Heart left ventricle (tissue), 16 donors: ENCODE data around the gene JAGN1. TPM values are rescaled to one million over a fixed set of nuclear protein-coding genes. Genes with fewer than 3 reads are reported as not detected.

Experiments used
- ATAC-seq, 4 donors: fragments of 200-7000 bp; cut with Tn5 transposase; one replicate each; pipeline ENCODE4 v1.9.1; 2020 to 2022; ENCODE audit warnings: moderate library complexity in 4 of 4, mild to moderate bottlenecking in 3 of 4, moderate number of reproducible peaks in 1 of 4
- DNase-seq, 5 donors: peaks; one replicate each; pipeline ENCODE4 v3.0.0-alpha.2; 2020
- H3K27ac ChIP-seq, 12 donors: fragments of 200-600 bp; sonication (generic) in 4 of 12; one replicate each; pipeline versions ENCODE4 v1.5.0 to v1.8.0; 2016 to 2022; ENCODE audit warnings: mild to moderate bottlenecking in 2 of 12
- H3K27me3 ChIP-seq, 9 donors: fragments of 200-600 bp; sonication (generic) in 2 of 9; one replicate each; pipeline versions ENCODE4 v1.5.1 to v1.8.0; 2016 to 2022; ENCODE audit warnings: mild to moderate bottlenecking in 3 of 9
- H3K36me3 ChIP-seq, 9 donors: fragments of 200-600 bp; sonication (generic) in 2 of 9; one replicate each; pipeline versions ENCODE4 v1.5.0 to v1.8.0; 2018 to 2022; ENCODE audit warnings: mild to moderate bottlenecking in 2 of 9
- H3K4me1 ChIP-seq, 12 donors: fragments of 200-600 bp; sonication (generic) in 4 of 12; one replicate each; pipeline versions ENCODE4 v1.5.0 to v1.8.0; 2016 to 2022; ENCODE audit warnings: mild to moderate bottlenecking in 3 of 12
- H3K4me3 ChIP-seq, 12 donors: fragments of 200-600 bp; sonication (generic) in 4 of 12; one replicate each; pipeline versions ENCODE4 v1.5.0 to v1.8.0; 2017 to 2022; ENCODE audit warnings: mild to moderate bottlenecking in 9 of 12, moderate library complexity in 4 of 12
- H3K9me3 ChIP-seq, 12 donors: fragments of 200-600 bp; sonication (generic) in 4 of 12; one replicate each; pipeline versions ENCODE4 v1.5.0 to v1.8.0; 2016 to 2022; ENCODE audit warnings: mild to moderate bottlenecking in 1 of 12
- CTCF ChIP-seq, 12 donors: fragments of 200-600 bp; sonication (generic) in 4 of 12; IDR thresholded peaks; one replicate each; pipeline versions ENCODE4 v1.5.0 to v1.8.0; 2018 to 2022; ENCODE audit warnings: antibody characterized with exemption in 12 of 12, mild to moderate bottlenecking in 5 of 12
- POLR2A ChIP-seq, 2 donors: fragments of 450-650 bp; IDR thresholded peaks; one replicate each; pipeline ENCODE4 v1.6.1; 2017; ENCODE audit warnings: antibody characterized with exemption in 2 of 2, mild to moderate bottlenecking in 2 of 2, moderate library complexity in 2 of 2
- WGBS, 4 donors: extraction: QIAGEN DNeasy Blood & Tissue Kit in 2 of 4; methylation state at CpG; one replicate each; pipeline versions ENCODE4 v1.1.5 to v1.1.7; 2013 to 2018; 5-methylcytosine and 5-hydroxymethylcytosine counted together
- intact Hi-C, 10 donors: fragments of 100-400 bp; cut with DNase I; formaldehyde crosslinking; loops; one replicate each; pipeline versions ENCODE4 v1.11.1 to v1.14.2; 2022
- polyA plus RNA-seq, 2 donors: library from polyadenylated mRNA; stranded (reverse); fragments of 200-250 nt; gene quantifications; one replicate each; pipeline ENCODE4 v1.2.3, GENCODE V29; 2013
- total RNA-seq, 9 donors: library from RNA; depleted of rRNA in 2 of 9; stranded (reverse); fragments of >200 nt in 2 of 9; fragmentation: NEBNext Ultra II Directional in 3 of 9; extraction: Animal tissue kit (Norgen Biotek cat#: 25700) in 3 of 9; gene quantifications; one replicate each; pipeline versions ENCODE4 v1.1.0 to v1.2.4, GENCODE V29; 2016 to 2023
- donor health status: ischemic (EF 13 %, LVEDD 7.1; RV severe dilation, severe dysfunction).
- donor health status: healthy with polysubstance abuse.
- donor health status: DM: no; HTN: yes; CAD: no.
- donor health status: DM: no; HTN: no; CAD: no.
- donor health status: ischemic (EF 25% LVEDD 6.9; RV normal size, moderate dysfunction).
- donor health status: ischemic (EF 25% LVEDD 5.7; RV mildly dilated, moderate dysfunction).
- donor health status: healthy.
- donor health status: DM: yes; HTN: yes; CAD: no.
- donor health status: ischemic (EF 35%, LVEDD 5.7; RV mildly dilated, moderate dysfunction).
- donor health status: nonischemic (EF 11% LVEDD 7.7; RV severe dilation, severe dysfunction).
- donor health status: DM: yes; HTN: yes; CAD: no.
- donor health status: PGD.
- donor health status: ischemic (EF 29% LVEDD 5.4; RV normal size, mild dysfunction).
- donor health status: nonischemic (EF 23%, LVEDD 6.1; RV moderate dilation, normal function).

JAGN1 gene
- total and polyA plus RNA-seq, 11 donors: 15.1 to 77.3 (median 21.2) TPM

- no peak for TF ChIP-seq POLR2A (IDR thresholded peaks at IDR 0.05)
- no peak for TF ChIP-seq CTCF (IDR thresholded peaks at IDR 0.05)
- Histone ChIP-seq H3K27me3 (no peaks in the 10 kb centered on the region), H3K27ac (peak within 1 kb of the TSS in 9 of 12 donors; percentile 7 to 76 (median 37)), H3K4me3 (peak within 1 kb of the TSS in 9 of 12 donors; percentile 8 to 41 (median 28)), H3K9me3 (no peaks in the 10 kb centered on the region), H3K4me1 (peaks cover 0 to 23% (median 7%) of the 10 kb centered on the region in 12 donors), H3K36me3 (no peaks in the 10 kb centered on the region)
- 56 to 65% (median 62%) methylated on average over 8 to 13 of the region's 13 CpGs for WGBS, 4 donors
- intact Hi-C loops: no loop called here
- ATAC-seq (peak; percentile 22 to 40 (median 30)), DNase-seq (no peak)
Measured at GRCh38 chr3:9902372-9903237, 12.2 kb downstream of the JAGN1 start, which contains the start of gene IL17RE. IL17RE (plus strand) TSS chr3:9902848; CDS start chr3:9902933, 85 bp downstream.

DNA sequence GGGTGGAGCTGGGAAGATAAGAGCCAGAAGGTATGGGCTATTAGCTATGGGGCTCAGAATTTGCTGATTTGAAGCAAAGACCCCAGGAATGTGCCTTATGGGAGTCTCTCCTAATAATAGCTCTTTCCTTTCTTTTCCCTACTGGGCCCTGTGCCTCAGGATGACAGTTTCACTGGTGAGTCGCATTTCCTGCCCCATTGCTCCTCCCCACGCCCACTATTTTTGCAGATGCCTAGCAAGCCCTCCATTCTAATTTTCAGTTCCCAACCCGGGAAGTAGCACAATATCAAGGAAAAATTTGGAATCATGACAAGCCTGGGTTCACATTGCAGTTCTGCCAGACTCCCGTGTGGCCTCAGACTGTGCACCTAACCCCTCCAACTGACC, 12.8 kb downstream of the JAGN1 start:
- DNase-seq (peak in 1 of 5 donors; percentile 26), ATAC-seq (peak in 2 of 4 donors; percentile 50 to 67)
- no peak for TF ChIP-seq CTCF (IDR thresholded peaks at IDR 0.05)
- no peak for TF ChIP-seq POLR2A (IDR thresholded peaks at IDR 0.05)
- Histone ChIP-seq H3K4me3 (peak overlapping the region in 7 of 12 donors; percentile 20 to 41 (median 33)), H3K27me3 (no peaks in the 10 kb centered on the region), H3K9me3 (no peaks in the 10 kb centered on the region), H3K36me3 (no peaks in the 10 kb centered on the region), H3K4me1 (peaks cover 0 to 21% (median 7%) of the 10 kb centered on the region in 12 donors), H3K27ac (peak overlapping the region in 9 of 12 donors; percentile 7 to 76 (median 37))
- intact Hi-C loops: no loop called here
- WGBS, 4 donors: 31 to 49% (median 41%) methylated on average over 4 of the region's 4 CpGs

GRCh38 chr3:9903904-9904303, 13.5 kb downstream of the JAGN1 start:
- intact Hi-C loops: no loop called here
- no peaks in the 10 kb centered on the region for H3K9me3 ChIP-seq
- no peaks in the 10 kb centered on the region for H3K36me3 ChIP-seq
- no peak for ATAC-seq
- H3K27ac ChIP-seq: peak overlapping the region in 1 of 12 donors; percentile 71
- H3K4me1 ChIP-seq: peaks cover 0 to 20% (median 7%) of the 10 kb centered on the region in 12 donors
- 90 to 100% (median 94%) methylated on average over 4 of the region's 4 CpGs for WGBS, 4 donors
- no peaks in the 10 kb centered on the region for H3K27me3 ChIP-seq
- TF ChIP-seq CTCF (IDR thresholded peaks at IDR 0.05) (no peak), POLR2A (IDR thresholded peaks at IDR 0.05) (no peak)
- DNase-seq: no peak
- no peak overlapping the region for H3K4me3 ChIP-seq

DNA sequence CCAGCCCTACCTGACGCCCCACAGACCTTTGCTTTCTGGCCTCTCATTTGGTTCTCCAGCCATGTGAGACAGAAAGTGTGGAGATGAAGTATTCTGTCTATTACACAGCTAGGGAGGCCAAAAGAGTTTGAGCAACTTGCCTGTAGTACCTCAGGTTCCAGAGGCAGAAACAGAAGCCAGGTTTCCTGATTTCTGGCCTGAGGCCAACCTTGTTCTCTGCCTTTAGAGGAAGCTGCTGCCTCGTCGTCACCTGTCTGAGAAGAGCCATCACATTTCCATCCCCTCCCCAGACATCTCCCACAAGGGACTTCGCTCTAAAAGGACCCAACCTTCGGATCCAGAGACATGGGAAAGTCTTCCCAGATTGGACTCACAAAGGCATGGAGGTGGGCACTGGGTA, 16.1 kb downstream of the JAGN1 start:
- H3K4me3 ChIP-seq: no peak overlapping the region
- 89 to 95% (median 94%) methylated on average over 5 of the region's 5 CpGs for WGBS, 4 donors
- no peaks in the 10 kb centered on the region for H3K36me3 ChIP-seq
- H3K4me1 ChIP-seq: peaks cover 0 to 20% (median 7%) of the 10 kb centered on the region in 12 donors
- intact Hi-C loops: no loop called here
- no peak for TF ChIP-seq POLR2A (IDR thresholded peaks at IDR 0.05)
- no peak for DNase-seq
- H3K27ac ChIP-seq: no peak overlapping the region
- no peak for ATAC-seq
- H3K9me3 ChIP-seq: no peaks in the 10 kb centered on the region
- H3K27me3 ChIP-seq: no peaks in the 10 kb centered on the region
